Cerebellar nuclear complex (tissue), 1 donor: ENCODE measurements around the gene DPYSL5.

Experiments used
- DNase-seq, 2 experiments: peaks; one replicate each; lab custom pipeline; 2025; lab: John Stamatoyannopoulos, UW

The DPYSL5 gene

GRCh38 chr2:26846334-26847306 lies 1.3 kb upstream of the DPYSL5 start:
- DNase-seq, result peak; percentile 8 to 60

DNA sequence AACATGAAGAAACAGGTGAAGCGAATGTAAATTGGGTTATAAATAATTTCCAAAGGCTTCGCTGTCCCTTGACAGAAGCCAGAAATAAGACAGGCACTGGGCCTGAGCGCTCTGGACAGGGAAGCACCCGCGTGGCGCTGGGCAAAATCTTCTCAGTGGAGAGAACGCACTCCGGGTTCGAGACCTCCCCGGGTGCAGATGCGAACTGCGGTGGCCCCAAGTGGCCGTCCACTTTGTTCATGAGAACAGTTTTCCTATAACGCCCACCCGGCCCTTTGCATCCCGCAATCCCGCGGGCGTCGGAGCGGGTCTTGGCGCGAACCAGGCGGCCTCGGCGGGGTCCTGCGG lies 651 bp upstream of the DPYSL5 start:
- DNase-seq, result no peak

DNA sequence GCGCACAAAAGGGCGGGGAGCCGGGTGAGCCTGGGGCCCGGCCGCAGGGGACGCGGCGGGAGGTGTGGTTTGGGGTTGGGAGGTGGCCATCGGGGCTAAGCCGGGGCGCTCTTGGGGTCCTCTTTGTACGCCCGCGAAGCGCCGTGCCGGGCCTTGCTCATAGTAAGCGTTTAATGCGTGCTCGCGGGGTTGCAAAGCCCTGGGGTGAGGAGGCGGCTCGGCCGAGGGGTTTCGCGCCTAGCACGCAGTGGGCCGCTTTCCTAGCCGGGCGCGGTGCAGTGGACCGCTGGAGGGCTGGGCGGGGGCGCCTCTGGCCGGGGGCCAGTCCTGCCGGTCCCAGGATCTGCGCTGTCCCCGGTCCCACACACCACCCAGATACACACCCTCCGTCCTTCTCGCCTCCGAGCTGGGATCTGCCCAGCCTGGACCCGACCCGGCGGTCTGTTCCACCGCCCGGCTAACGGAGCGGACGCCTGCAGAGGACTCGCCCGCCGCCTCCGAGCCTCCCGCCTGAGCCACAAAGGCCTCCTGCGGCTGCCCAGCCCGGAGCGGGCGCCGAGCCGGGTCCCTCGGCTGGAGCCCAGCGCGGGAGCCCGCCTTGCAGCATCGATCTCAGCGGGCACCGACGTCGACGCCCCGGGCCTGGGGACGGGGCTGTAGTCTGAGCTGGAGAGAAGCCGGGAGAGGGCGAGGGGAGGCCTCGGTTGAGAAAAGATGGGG lies 564 bp downstream of the DPYSL5 start:
- DNase-seq, result no peak

DNA sequence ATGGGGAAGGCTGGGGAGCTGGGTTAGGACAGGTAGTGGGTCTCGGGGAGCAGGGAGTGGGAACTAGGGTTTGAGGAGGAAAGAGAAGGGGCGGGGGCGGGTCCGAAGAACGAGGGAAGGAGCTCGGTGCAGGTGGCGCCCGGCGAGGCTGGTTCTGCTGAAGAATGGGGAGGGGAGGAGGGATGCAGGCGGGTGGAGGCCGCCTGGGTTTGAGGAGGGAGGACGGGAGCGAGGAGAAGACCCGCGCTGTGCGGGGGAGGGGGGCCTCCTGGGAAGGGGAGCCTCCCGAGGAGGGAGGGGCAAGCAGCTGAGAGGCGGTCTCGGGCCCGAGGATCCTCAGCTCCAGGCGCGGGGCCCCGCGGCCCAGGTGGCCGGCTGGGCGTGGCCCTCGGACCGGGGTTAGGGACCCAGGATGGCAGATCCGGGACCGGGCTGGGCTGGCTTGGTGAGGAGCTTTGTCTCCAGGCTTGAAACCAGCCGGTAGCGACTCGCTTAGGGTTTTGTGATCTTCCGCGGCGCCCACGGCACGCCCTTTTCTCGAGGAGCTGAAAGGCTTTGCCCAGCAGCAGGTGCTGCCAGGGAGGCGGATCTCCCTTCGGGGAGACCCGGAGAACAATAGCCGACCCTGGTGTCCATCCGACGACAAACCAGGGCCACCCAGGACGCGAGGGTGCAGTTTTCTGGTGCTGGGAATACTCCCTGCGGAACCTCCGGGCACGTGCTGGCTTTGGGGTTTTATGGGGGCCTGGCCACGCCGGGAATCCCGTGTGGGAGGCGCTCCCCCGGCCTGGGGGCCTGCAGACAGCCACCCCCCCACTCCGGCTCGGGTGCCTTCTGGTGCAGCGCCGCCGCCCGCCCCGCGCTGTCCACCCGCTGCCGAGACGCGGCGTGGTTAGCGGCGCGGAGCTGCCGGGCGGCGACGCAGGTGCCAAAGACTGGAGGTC lies 1.4 kb downstream of the DPYSL5 start:
- DNase-seq, result no peak

DNA sequence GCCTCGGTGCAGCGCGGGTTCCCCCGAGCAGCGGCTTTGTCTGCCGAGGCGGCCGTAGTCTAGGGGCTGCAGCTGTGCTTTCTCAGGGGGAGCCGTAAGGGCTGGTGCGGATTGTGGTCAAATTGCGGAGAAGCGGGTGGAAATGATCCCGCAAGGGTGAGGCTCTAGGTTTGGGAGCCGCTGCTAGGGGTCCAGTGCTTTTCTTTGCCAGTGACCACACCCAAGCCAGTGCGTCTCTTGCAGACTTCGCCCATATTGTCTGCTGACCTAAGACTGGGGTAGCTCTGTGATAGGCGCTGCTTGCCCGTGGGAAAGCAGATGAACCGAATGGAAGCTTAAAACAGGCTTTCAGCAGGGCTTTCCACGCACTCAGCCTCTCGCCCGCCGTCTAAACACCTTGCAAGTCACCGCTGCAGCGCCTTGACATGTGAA lies 2.1 kb downstream of the DPYSL5 start:
- DNase-seq, result no peak

DNA sequence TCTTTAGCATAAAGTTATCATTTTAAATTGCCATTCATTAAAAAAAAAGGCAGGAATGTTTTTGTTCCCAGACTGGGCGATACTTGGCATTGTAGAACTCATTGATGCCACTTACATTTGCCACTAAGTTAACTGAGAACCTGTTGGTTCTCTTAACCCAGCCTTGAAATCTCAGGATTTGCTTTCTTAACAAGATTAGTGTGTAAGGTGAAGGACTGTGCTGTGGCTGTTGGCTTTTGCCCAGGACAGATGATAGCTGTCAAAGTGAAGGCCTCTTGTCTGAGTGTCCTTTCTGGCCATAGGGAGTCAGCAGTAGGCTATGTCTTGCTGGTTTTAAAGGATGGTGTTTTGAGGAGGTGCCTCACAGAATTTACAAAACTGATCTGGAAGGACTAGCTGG lies 2.6 kb downstream of the DPYSL5 start:
- DNase-seq, result no peak

GRCh38 chr2:26852405-26853306 lies 4.7 kb downstream of the DPYSL5 start:
- DNase-seq, result no peak

- no peak for DNase-seq
Measured at GRCh38 chr2:26853751-26854150, 5.8 kb downstream of the DPYSL5 start.

DNA sequence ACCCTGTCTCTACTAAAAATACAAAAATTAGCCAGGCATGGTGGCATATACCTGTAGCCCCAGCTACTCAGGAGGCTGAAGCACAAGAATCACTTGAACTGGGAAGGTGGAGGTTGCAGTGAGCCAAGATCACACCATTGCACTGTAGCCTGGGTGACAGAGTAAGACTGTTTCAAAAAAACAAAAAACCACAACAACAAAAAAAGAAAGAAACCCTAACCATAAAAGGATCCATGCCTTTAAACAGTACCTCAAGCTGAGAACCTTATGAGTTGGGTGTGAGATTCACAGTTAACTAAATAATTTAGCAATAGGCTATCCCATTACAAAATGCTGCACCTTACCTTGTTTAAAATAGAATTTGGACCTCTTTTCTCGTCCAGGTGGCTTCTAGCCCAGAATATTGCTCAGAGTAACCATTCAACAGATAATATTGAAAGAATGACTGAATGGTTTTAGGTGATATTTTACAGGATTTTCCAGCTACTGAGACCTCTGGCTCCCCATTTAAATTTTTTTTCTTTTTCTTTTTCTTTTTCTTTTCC lies 6.4 kb downstream of the DPYSL5 start:
- no peak for DNase-seq

DNA sequence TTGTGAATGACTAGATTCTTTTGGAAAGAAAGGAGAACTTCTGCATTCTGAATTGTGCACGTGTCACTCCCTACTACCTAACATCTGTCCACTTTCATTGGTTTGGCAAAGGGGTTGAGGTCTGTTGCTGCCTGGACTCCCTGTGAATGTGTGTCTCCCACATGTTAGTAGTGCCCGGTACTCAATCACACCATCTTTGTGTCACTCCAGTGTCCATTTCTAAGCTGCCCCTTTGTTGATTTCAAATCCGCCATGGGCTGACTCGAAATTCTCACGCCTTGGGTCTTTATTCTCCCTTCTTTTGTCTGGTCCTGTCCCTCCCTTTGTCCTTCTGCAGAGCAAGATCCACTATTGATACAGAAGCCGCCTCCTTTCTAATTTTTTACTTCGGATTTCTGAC lies 7.5 kb downstream of the DPYSL5 start:
- no peak for DNase-seq

DNA sequence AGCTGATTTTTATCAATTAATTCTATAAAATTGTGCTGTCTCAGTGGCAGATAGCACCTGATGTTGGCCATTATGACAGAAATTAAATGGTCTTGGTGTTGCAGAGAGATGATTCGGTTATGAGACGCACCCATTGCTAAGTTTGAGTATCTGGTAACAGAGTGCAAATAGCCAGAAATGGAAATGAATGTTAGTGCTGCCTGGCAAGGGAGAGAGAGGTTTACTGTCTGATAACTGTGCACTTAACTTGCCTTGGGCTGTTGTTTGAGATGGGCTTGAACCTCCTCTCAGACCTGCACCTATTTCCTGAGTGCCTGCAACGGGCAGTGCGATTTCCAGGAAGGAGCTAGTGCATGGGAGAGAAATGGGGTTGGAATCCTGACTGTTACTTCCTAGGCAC lies 11.7 kb downstream of the DPYSL5 start:
- DNase-seq, result no peak

DNA sequence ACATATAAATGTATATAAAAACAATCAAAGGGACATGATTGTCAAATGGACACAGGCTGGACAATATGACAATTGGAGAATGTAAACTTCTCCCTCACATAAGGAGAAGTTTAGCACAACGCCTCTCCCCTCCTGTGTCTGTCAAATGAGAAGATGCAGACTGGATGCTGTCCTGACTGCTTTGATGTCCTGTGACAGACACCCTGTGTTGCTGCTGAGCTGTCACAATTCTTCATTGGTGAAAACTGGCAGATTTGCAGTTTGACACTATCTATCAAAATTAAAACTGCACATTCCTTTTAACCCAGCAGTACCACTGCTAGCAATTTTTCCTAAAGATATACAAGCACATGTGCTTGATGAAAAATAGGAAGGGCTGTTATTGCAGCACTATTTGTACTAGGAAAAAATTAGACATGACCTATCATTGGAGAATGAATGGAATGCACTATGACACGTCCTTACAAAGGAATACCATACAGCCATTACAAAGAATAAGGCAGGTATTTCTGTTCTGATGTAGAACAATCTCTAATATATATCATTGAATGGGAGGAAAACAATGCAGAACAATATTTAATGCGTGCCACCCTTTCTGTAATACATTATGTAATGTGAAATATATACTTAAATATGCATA lies 12.4 kb downstream of the DPYSL5 start:
- no peak for DNase-seq

DNA sequence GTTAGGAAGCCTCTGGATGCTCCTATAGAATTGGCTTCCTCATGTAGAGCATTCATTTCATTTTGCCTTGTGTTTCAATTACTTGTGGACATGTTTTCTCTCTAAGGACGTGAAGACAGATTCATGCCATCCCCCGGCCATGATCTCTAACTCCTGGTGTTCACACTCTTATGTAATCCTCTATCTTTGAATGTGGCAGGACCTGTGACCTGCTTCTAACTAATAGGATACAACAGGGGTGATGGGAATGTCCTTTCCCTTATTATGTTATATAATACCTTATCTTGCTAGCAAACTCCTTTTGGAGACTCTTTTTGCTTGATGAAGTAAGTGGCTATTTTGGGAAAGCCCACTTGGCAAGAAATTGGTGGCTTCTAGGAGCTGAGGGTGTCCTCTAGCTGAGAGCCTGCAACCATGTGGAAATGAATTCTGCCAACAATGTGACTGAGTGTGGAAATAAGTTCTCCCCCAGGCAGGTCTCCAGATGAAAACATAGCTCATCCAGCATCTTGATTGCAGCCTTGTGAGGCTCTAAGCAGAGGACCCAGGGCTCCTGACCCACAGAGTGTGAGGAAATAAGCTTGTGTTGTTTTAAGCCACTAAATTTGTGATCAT lies 13.8 kb downstream of the DPYSL5 start:
- DNase-seq, result no peak

DNA sequence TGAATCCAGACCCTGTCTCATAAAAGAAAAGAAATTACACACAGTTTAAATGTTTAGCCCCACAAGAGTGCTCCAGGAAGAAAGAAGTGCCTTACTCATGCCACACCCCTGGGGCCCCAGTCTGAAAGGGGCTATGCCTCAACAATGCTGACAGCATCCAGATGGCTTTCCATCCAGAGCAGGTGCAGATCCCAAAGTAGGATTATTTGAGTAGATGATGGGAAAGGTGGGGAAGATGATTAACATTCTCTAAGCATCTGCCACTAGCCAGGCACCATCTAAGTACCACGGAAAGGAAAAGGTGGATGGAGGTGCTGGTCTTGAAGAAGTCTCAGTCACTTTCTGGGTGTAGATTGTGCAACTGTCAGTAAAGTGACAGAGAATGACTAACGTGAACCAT lies 16.3 kb downstream of the DPYSL5 start:
- DNase-seq, result no peak

DNA sequence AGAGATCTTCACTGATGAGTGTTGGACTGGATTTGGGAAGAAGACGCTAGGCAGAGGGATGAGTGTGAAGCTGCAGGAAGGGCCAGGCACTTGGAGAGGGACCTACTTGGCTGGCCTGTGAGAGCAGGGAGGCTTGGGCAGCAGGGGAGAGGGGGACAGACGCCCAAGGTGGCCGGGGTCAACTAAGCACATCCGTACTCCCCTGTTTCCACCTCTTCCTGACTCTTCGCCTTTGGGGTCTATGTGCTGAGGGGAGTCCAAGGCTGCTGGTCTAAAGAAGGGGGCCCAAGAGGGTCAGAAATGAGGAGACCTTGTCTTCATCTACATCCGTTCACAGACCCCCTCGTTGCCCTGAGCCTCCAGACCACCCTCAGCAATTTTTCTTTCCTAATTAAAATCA lies 16.7 kb downstream of the DPYSL5 start:
- no peak for DNase-seq

- no peak for DNase-seq
Measured at GRCh38 chr2:26870585-26871095, 22.7 kb downstream of the DPYSL5 start.

DNA sequence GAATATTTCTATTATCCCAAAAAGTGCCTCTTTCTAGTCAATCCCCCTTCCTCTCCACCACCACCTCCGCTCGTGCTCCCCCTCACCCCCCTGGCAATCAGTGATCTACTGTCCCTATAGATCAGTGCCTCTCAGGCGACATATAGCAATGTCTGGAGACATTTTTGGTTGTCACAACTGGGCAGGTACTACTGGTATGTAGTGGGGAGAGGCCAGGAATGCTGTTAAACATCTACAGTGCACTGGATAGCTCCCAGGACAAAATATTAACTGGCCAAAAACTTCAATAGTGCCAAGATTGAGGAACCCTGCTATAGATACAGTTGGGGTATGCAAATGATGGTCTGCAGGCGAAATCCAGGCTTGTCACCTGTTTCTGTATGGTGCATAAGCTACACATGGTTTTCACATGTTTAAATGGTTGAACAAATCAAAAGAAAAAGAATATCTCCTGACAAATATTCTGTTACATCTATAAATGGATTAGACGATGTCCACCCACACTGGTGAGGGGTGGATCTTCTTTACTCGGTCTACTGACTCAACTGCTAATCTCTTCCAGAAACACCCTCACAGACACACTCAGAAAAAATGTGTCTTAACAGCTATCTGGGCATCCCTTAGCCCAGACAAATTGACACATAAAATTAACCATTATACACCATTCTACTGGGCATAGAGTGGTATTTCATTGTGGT lies 25.5 kb downstream of the DPYSL5 start:
- DNase-seq, result no peak

DNA sequence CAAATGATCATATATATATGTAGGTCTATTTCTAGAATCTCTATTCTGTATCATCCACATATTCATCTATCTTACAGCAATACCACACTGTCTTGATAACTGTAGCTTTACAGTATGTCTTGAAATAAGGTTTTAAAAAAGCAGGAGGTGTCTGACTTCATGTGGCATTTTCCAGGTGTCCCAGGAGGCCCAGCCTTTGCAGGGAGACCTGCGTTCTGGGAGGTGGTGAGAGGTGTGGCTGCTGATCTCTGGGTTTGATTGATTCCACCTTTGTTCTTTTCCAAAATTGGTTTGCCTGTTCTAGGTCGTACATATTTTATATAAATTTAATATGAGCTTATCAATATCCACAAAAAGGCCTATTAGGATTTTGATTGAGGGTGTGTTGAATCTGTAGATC lies 26.6 kb downstream of the DPYSL5 start:
- no peak for DNase-seq

DNA sequence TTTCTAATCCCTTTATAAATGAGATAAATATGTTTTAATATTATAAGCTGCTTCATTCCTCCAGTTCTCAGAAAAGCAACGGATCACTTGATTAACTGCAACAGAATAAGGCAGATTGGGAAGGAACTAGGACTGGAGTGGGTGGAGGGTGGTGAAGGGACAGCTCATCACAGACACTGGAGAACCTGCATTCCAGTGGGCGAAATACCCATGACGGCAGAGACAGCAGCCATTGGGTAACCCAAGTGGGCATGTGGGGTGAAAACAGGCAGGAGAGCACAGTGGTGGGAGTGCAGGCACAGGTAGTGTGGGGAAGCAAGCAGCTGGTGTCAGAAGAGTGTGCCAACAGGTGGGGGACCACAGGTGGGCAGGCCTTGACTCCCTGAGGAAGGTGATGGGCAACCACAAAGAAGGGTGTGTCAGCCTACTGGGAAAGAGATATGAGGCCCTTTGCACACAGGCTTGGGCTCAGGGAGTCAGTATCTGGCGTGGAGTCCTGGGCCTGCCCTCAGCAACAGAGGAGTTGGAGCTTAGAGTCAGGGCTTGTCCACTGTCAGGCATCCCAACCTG lies 27.2 kb downstream of the DPYSL5 start:
- DNase-seq, result no peak
